SK-N-SH (cell line): Measurements from ENCODE around the gene PAX2. TPM values are rescaled to one million over a fixed set of nuclear protein-coding genes. Genes with fewer than 3 reads are reported as not detected.

Experiments
- CTCF ChIA-PET: fragments of 300-600, 350-600 bp; formaldehyde crosslinking; extraction: SDS; loops from one replicate; lab custom pipeline; 2021; lab: Yijun Ruan, JAX
- POLR2A ChIA-PET: fragments of 350-600 bp; sonication (Branson Sonifier 250); formaldehyde crosslinking; extraction: SDS; loops from one replicate; lab custom pipeline; 2020; ENCODE audit warnings: antibody characterized with exemption, inconsistent platforms; lab: Yijun Ruan, JAX
- DNase-seq: peaks from one replicate; pipeline ENCODE4 v3.0.0; 2012
- H2AFZ ChIP-seq: fragments of 200-600 bp; sonication (generic); 2 replicates; pipeline ENCODE4 v1.8.1; 2016; ENCODE audit warnings: antibody characterized with exemption, mild to moderate bottlenecking, low read depth
- H3F3A ChIP-seq: fragments of 200-600 bp; sonication (generic); replicated peaks from 2 replicates; pipeline ENCODE3; 2016; ENCODE audit warnings: antibody characterized with exemption, mild to moderate bottlenecking; ENCODE audit not compliant: insufficient read depth
- H3K27ac ChIP-seq, 2 experiments: fragments of 200-500 bp in 1 of 2; fragments of 200-600 bp in 1 of 2; sonication (Bioruptor generic) in 1 of 2; sonication (generic), shearing (Covaris generic) in 1 of 2; 2 replicates each; pipeline versions ENCODE4 v1.5.1 to v1.6.1; 2014 to 2016; ENCODE audit warnings: low read depth in 2 of 2, inconsistent platforms in 1 of 2, low read length in 1 of 2, mild to moderate bottlenecking in 1 of 2, mixed read lengths in 1 of 2
- H3K27me3 ChIP-seq: fragments of 200-600 bp; sonication (generic), shearing (Covaris generic); 2 replicates; pipeline ENCODE4 v1.6.1; 2016; ENCODE audit warnings: mixed run types; ENCODE audit not compliant: insufficient read depth
- H3K36me3 ChIP-seq, 2 experiments: fragments of 200-500 bp in 1 of 2; fragments of 200-600 bp in 1 of 2; sonication (Bioruptor generic) in 1 of 2; sonication (generic) in 1 of 2; replicated peaks in 1 of 2; 2 replicates each; pipeline versions ENCODE3 to v1.5.1; 2014 to 2016; ENCODE audit warnings: low read length in 1 of 2, mild to moderate bottlenecking in 1 of 2; ENCODE audit not compliant: insufficient read depth in 2 of 2, control insufficient read depth in 1 of 2
- H3K4me1 ChIP-seq, 2 experiments: fragments of 200-500 bp in 1 of 2; fragments of 200-600 bp in 1 of 2; sonication (Bioruptor generic) in 1 of 2; sonication (generic), shearing (Covaris generic) in 1 of 2; 2 replicates each; pipeline versions ENCODE4 v1.5.1 to v1.6.1; 2014 to 2016; ENCODE audit warnings: low read depth in 1 of 2, low read length in 1 of 2, mixed run types in 1 of 2; ENCODE audit not compliant: insufficient read depth in 2 of 2, control insufficient read depth in 1 of 2
- H3K4me2 ChIP-seq: fragments of 200-600 bp; sonication (generic), shearing (Covaris generic); 2 replicates; pipeline ENCODE4 v1.6.1; 2017; ENCODE audit warnings: mixed run types
- H3K4me3 ChIP-seq, 2 experiments: fragments of 200-500 bp in 1 of 2; fragments of 200-600 bp in 1 of 2; sonication (Bioruptor generic) in 1 of 2; sonication (generic), shearing (Covaris generic) in 1 of 2; 2 replicates each; pipeline versions ENCODE4 v1.5.1 to v1.8.1; 2014 to 2016; ENCODE audit warnings: low read depth in 2 of 2, inconsistent platforms in 1 of 2, low read length in 1 of 2, mild to moderate bottlenecking in 1 of 2, mixed read lengths in 1 of 2, moderate library complexity in 1 of 2
- H3K79me2 ChIP-seq: fragments of 200-600 bp; sonication (generic); 2 replicates; pipeline ENCODE4 v1.8.1; 2017; ENCODE audit warnings: mild to moderate bottlenecking; ENCODE audit not compliant: insufficient read depth
- H3K9ac ChIP-seq: fragments of 200-600 bp; sonication (generic); 2 replicates; pipeline ENCODE4 v1.6.1; 2017; ENCODE audit warnings: mixed run types
- H3K9me2 ChIP-seq: fragments of 200-600 bp; sonication (generic); 2 replicates; pipeline ENCODE4 v1.6.1; 2017; ENCODE audit warnings: mixed run types
- H3K9me3 ChIP-seq: fragments of 200-600 bp; sonication (generic); 2 replicates; pipeline ENCODE4 v1.6.1; 2017; ENCODE audit warnings: mixed run types, mild to moderate bottlenecking, moderate library complexity
- H4K20me1 ChIP-seq: fragments of 200-600 bp; sonication (generic); 2 replicates; pipeline ENCODE4 v1.6.1; 2017; ENCODE audit warnings: mild to moderate bottlenecking, mixed run types; ENCODE audit not compliant: insufficient read depth
- FOXJ3 ChIP-seq: sonication (generic); formaldehyde crosslinking; IDR thresholded peaks from 2 replicates; pipeline ENCODE4 v1.5.1; 2020; ENCODE audit warnings: mild to moderate bottlenecking, missing genetic modification reagents
- FOXM1 ChIP-seq: IDR thresholded peaks from 2 replicates; pipeline ENCODE4 v1.4.0; 2012; ENCODE audit warnings: low read depth, mild to moderate bottlenecking
- GABPA ChIP-seq: IDR thresholded peaks from 2 replicates; pipeline ENCODE4 v1.4.0; 2012; ENCODE audit warnings: low read depth, mild to moderate bottlenecking
- GATA2 ChIP-seq: sonication (generic); formaldehyde crosslinking; IDR thresholded peaks from 2 replicates; pipeline ENCODE4 v1.5.0; 2020; ENCODE audit warnings: mild to moderate bottlenecking, missing genetic modification reagents
- MEF2A ChIP-seq: IDR thresholded peaks from 2 replicates; pipeline ENCODE4 v1.4.0; 2012; ENCODE audit warnings: low read depth, borderline replicate concordance
- POLR2AphosphoS5 ChIP-seq: IDR thresholded peaks from 2 replicates; pipeline ENCODE4 v1.6.1; 2012; ENCODE audit warnings: low read depth, low read length
- RAD21 ChIP-seq: IDR thresholded peaks from 2 replicates; pipeline ENCODE4 v1.6.1; 2012; ENCODE audit warnings: mild to moderate bottlenecking, low read length
- RCOR1 ChIP-seq: fragments of 150-350 bp; IDR thresholded peaks from 2 replicates; pipeline ENCODE4 v1.6.1; 2017; ENCODE audit warnings: antibody characterized with exemption, low read length
- RFX5 ChIP-seq: IDR thresholded peaks from 2 replicates; pipeline ENCODE4 v1.6.1; 2012; ENCODE audit warnings: mild to moderate bottlenecking, improper control_type of control experiment, low read length
- RXRA ChIP-seq: IDR thresholded peaks from 2 replicates; pipeline ENCODE4 v1.4.0; 2012; ENCODE audit warnings: low read depth, mild to moderate bottlenecking, borderline replicate concordance
- SIN3A ChIP-seq: IDR thresholded peaks from 2 replicates; pipeline ENCODE4 v1.6.1; 2012; ENCODE audit warnings: low read depth, mild to moderate bottlenecking, low read length, moderate library complexity, borderline replicate concordance
- TAF1 ChIP-seq: IDR thresholded peaks from 2 replicates; pipeline ENCODE4 v1.6.1; 2012; ENCODE audit warnings: low read depth, mild to moderate bottlenecking, low read length, moderate library complexity, borderline replicate concordance
- USF1 ChIP-seq: IDR thresholded peaks from 2 replicates; pipeline ENCODE4 v1.4.0; 2012; ENCODE audit warnings: low read depth, borderline replicate concordance
- YY1 ChIP-seq: IDR thresholded peaks from 2 replicates; pipeline ENCODE4 v1.4.0; 2012; ENCODE audit warnings: low read depth, mild to moderate bottlenecking
- ZBTB33 ChIP-seq: IDR thresholded peaks from 2 replicates; pipeline ENCODE4 v1.4.0; 2012; ENCODE audit warnings: low read depth, borderline replicate concordance
- WGBS: methylation state at CpG from one replicate; pipeline ENCODE4 v1.1.6; 2017; ENCODE audit warnings: low lambda C conversion rate; 5-methylcytosine and 5-hydroxymethylcytosine counted together
- polyA plus RNA-seq, 3 experiments: library from polyadenylated mRNA; depleted of rRNA; stranded (reverse); fragments of >200 nt; gene quantifications; 2 replicates each; pipeline ENCODE4 v1.2.3, GENCODE V29; 2012

The PAX2 gene
- polyA plus RNA-seq, 1 of the 3 experiments (the other 2 are of a cell fraction), result not detected

- no peaks in the 10 kb centered on the region for H3K79me2 ChIP-seq
- CTCF ChIA-PET, result interaction anchor here (0.6 to 2.5 kb wide), 4 partner anchors 32 to 277 kb away, joined by 3 to 9 read pairs (median 6); no protein-coding TSS in a partner anchor
- 12% methylated on average over 3 of the region's 3 CpGs for WGBS
Measured at GRCh38 chr10:100838986-100839385, 93.6 kb downstream of the PAX2 start.

GRCh38 chr10:100841528-100841927, 96.1 kb downstream of the PAX2 start:
- POLR2A ChIA-PET, result interaction anchor here (0.6 kb wide), 1 partner anchor 169 kb away, joined by 4 read pairs; no protein-coding TSS in a partner anchor
- Histone ChIP-seq H4K20me1 (no peaks in the 10 kb centered on the region), H3K27me3 (no peaks in the 10 kb centered on the region; the same call in 1 of the 2 replicates), H3F3A (no peaks in the 10 kb centered on the region)
- CTCF ChIA-PET, result interaction anchor here (1.5 to 1.7 kb wide), 3 partner anchors 37 to 53 kb away, joined by 3 to 4 read pairs (median 3); no protein-coding TSS in a partner anchor
- TF ChIP-seq GATA2 (CRISPR knock-in tag), result no peak
- TF ChIP-seq ZBTB33, result no peak
- TF ChIP-seq RAD21, result no peak
- TF ChIP-seq FOXM1, result no peak
- no peak for TF ChIP-seq MEF2A
- TF ChIP-seq RFX5, result no peak
- TF ChIP-seq TAF1, result no peak
- TF ChIP-seq RXRA, result no peak
- no peak for TF ChIP-seq SIN3A
- no peak for TF ChIP-seq RCOR1
- TF ChIP-seq GABPA, result no peak
- TF ChIP-seq, all 33 proteins: peak for 0
- no peak overlapping the region for H3K27ac ChIP-seq
- no peaks in the 10 kb centered on the region for H3K9me3 ChIP-seq
- no peak overlapping the region for H2AFZ ChIP-seq
- H3K9ac ChIP-seq, result no peak overlapping the region
- H3K79me2 ChIP-seq, result no peaks in the 10 kb centered on the region
- no peaks in the 10 kb centered on the region for H3K4me1 ChIP-seq
- H3K9me2 ChIP-seq, result no peaks in the 10 kb centered on the region
- H3K4me3 ChIP-seq, result no peak overlapping the region
- WGBS, result 37% methylated on average over 3 of the region's 3 CpGs
- no peaks in the 10 kb centered on the region for H3K36me3 ChIP-seq
- no peak for DNase-seq
- H3K4me2 ChIP-seq, result no peak overlapping the region

More at GRCh38 chr10:100838986-100839385, 93.6 kb downstream of the PAX2 start:
- POLR2A ChIA-PET, result no interaction called here
- no peak for TF ChIP-seq RCOR1
- TF ChIP-seq USF1, result no peak
- no peak for TF ChIP-seq FOXJ3 (CRISPR knock-in tag)
- TF ChIP-seq RXRA, result no peak
- no peak for TF ChIP-seq POLR2AphosphoS5
- TF ChIP-seq FOXM1, result no peak
- TF ChIP-seq YY1, result no peak
- no peak for TF ChIP-seq ZBTB33
- TF ChIP-seq, all 33 proteins: peak for 0
- Histone ChIP-seq H3K9me3 (no peaks in the 10 kb centered on the region), H3K36me3 (no peaks in the 10 kb centered on the region), H4K20me1 (no peaks in the 10 kb centered on the region), H3K9me2 (no peaks in the 10 kb centered on the region), H3F3A (no peaks in the 10 kb centered on the region), H2AFZ (no peak overlapping the region), H3K4me3 (no peak overlapping the region), H3K4me2 (no peak overlapping the region), H3K27me3 (peaks cover under 1% of the 10 kb centered on the region), H3K4me1 (no peaks in the 10 kb centered on the region), H3K9ac (no peak overlapping the region), H3K27ac (no peak overlapping the region)
- DNase-seq, result no peak
